SK-N-SH treated with all-trans-retinoic acid at 6 μM for 48 hours (cell line): Measurements from ENCODE around the gene NSUN2.

Experiments
- ATAC-seq: fragments of 200-7000 bp; cut with Tn5 transposase; 3 replicates; pipeline ENCODE4 v1.9.1; 2020; ENCODE audit warnings: mild to moderate bottlenecking, moderate library complexity
- ARNTL ChIP-seq: fragments of 450-650 bp; formaldehyde crosslinking; IDR thresholded peaks from 2 replicates; pipeline ENCODE4 v1.5.0; 2020; ENCODE audit warnings: low read depth, mild to moderate bottlenecking, moderate library complexity, borderline replicate concordance
- BACH2 ChIP-seq: fragments of 250-450 bp; sonication (Bioruptor Pico); IDR thresholded peaks from 2 replicates; pipeline ENCODE4 v1.9.0; 2021; ENCODE audit warnings: mild to moderate bottlenecking, borderline replicate concordance
- CREB5 ChIP-seq: fragments of 250-450 bp; sonication (Bioruptor Pico); IDR thresholded peaks from 2 replicates; pipeline ENCODE4 v1.5.1; 2020; ENCODE audit warnings: low read depth, mild to moderate bottlenecking, moderate library complexity
- CSDC2 ChIP-seq: fragments of 250-450 bp; sonication (Bioruptor Pico); IDR thresholded peaks from 2 replicates; pipeline ENCODE4 v1.5.0; 2020; ENCODE audit warnings: mild to moderate bottlenecking, moderate library complexity
- CSRNP3 ChIP-seq: fragments of 250-450 bp; sonication (Bioruptor Pico); IDR thresholded peaks from 2 replicates; pipeline ENCODE4 v1.5.1; 2021; ENCODE audit warnings: mild to moderate bottlenecking, moderate library complexity
- ESRRG ChIP-seq: fragments of 250-450 bp; sonication (Bioruptor Pico); IDR thresholded peaks from 2 replicates; pipeline ENCODE4 v1.6.1; 2021; ENCODE audit warnings: mild to moderate bottlenecking
- GLIS3 ChIP-seq: fragments of 250-450 bp; sonication (Bioruptor Pico); IDR thresholded peaks from 2 replicates; pipeline ENCODE4 v1.5.0; 2020; ENCODE audit warnings: mild to moderate bottlenecking, moderate library complexity
- ISL1 ChIP-seq: fragments of 250-450 bp; sonication (Bioruptor Pico); IDR thresholded peaks from 2 replicates; pipeline ENCODE4 v2.1.2; 2022; ENCODE audit warnings: mild to moderate bottlenecking, moderate library complexity
- PATZ1 ChIP-seq: fragments of 250-450 bp; sonication (Bioruptor Pico); IDR thresholded peaks from 2 replicates; pipeline ENCODE4 v1.8.0; 2020; ENCODE audit warnings: mild to moderate bottlenecking, moderate library complexity, borderline replicate concordance
- POU6F1 ChIP-seq: fragments of 250-450 bp; sonication (Bioruptor Pico); IDR thresholded peaks from 2 replicates; pipeline ENCODE4 v1.8.0; 2021; ENCODE audit warnings: low read depth, mild to moderate bottlenecking, moderate library complexity, borderline replicate concordance
- PPARA ChIP-seq: fragments of 250-450 bp; sonication (Bioruptor Pico); IDR thresholded peaks from 2 replicates; pipeline ENCODE4 v1.5.0; 2020; ENCODE audit warnings: mild to moderate bottlenecking, borderline replicate concordance
- RARB ChIP-seq: fragments of 250-450 bp; sonication (Bioruptor Pico); IDR thresholded peaks from 2 replicates; pipeline ENCODE4 v1.8.0; 2021; ENCODE audit warnings: mild to moderate bottlenecking, moderate library complexity
- SNAI2 ChIP-seq: fragments of 250-450 bp; sonication (Bioruptor Pico); IDR thresholded peaks from 2 replicates; pipeline ENCODE4 v1.5.0; 2020; ENCODE audit warnings: mild to moderate bottlenecking, moderate library complexity
- TCF4 ChIP-seq: fragments of 250-450 bp; sonication (Bioruptor Pico); IDR thresholded peaks from 2 replicates; pipeline ENCODE4 v1.8.0; 2021; ENCODE audit warnings: mild to moderate bottlenecking, moderate library complexity, borderline replicate concordance
- TOX ChIP-seq: fragments of 250-450 bp; sonication (Bioruptor Pico); IDR thresholded peaks from 2 replicates; pipeline ENCODE4 v1.8.0; 2021; ENCODE audit warnings: mild to moderate bottlenecking, moderate library complexity, borderline replicate concordance
- ZC3H10 ChIP-seq: fragments of 250-450 bp; sonication (Bioruptor Pico); IDR thresholded peaks from 2 replicates; pipeline ENCODE4 v1.5.1; 2021; ENCODE audit warnings: mild to moderate bottlenecking, moderate library complexity
- ZFP30 ChIP-seq: fragments of 450-650 bp; formaldehyde crosslinking; IDR thresholded peaks from 2 replicates; pipeline ENCODE4 v1.5.0; 2022; ENCODE audit warnings: mild to moderate bottlenecking, moderate library complexity
- ZNF565 ChIP-seq: fragments of 450-650 bp; formaldehyde crosslinking; conservative IDR thresholded peaks from 2 replicates; pipeline ENCODE4 v1.5.0; 2020; ENCODE audit warnings: low read depth, mild to moderate bottlenecking, moderate library complexity
- ZNF70 ChIP-seq: fragments of 450-650 bp; formaldehyde crosslinking; IDR thresholded peaks from 2 replicates; pipeline ENCODE4 v1.5.0; 2020; ENCODE audit warnings: mild to moderate bottlenecking, moderate library complexity
- ZNF8 ChIP-seq: fragments of 450-650 bp; formaldehyde crosslinking; IDR thresholded peaks from 2 replicates; pipeline ENCODE4 v1.5.0; 2020; ENCODE audit warnings: mild to moderate bottlenecking, moderate library complexity

Gene NSUN2

GRCh38 chr5:6634788-6635430 is 2.1 kb upstream of the NSUN2 start:
- no peak for ATAC-seq
- TF ChIP-seq ARNTL (CRISPR knock-in tag) (no peak), ZNF565 (CRISPR knock-in tag) (no peak), RARB (no peak), TCF4 (CRISPR knock-in tag) (no peak), TOX (CRISPR knock-in tag) (no peak), ZNF70 (no peak), SNAI2 (CRISPR knock-in tag) (no peak), BACH2 (CRISPR knock-in tag) (no peak), ESRRG (no peak), ZFP30 (CRISPR knock-in tag) (no peak), CSRNP3 (CRISPR knock-in tag) (no peak), CSDC2 (no peak), ZNF8 (no peak)

- ATAC-seq, result no peak
- no peak for TF ChIP-seq ZNF565 (CRISPR knock-in tag)
- no peak for TF ChIP-seq PATZ1 (CRISPR knock-in tag)
- TF ChIP-seq PPARA, result no peak
- no peak for TF ChIP-seq ZNF8
- TF ChIP-seq ZFP30 (CRISPR knock-in tag), result no peak
- TF ChIP-seq ISL1 (CRISPR knock-in tag), result no peak
- TF ChIP-seq POU6F1, result no peak
- TF ChIP-seq ZC3H10 (CRISPR knock-in tag), result no peak
- no peak for TF ChIP-seq ESRRG
- TF ChIP-seq TCF4 (CRISPR knock-in tag), result no peak
- no peak for TF ChIP-seq CSDC2
- no peak for TF ChIP-seq ARNTL (CRISPR knock-in tag)
- no peak for TF ChIP-seq GLIS3 (CRISPR knock-in tag)
- no peak for TF ChIP-seq TOX (CRISPR knock-in tag)
- TF ChIP-seq ZNF70, result no peak
- TF ChIP-seq SNAI2 (CRISPR knock-in tag), result no peak
- no peak for TF ChIP-seq CREB5 (CRISPR knock-in tag)
Measured at GRCh38 chr5:6634306-6634705, 1.5 kb upstream of the NSUN2 start.

- TF ChIP-seq CREB5 (CRISPR knock-in tag), result no peak
- no peak for TF ChIP-seq ESRRG
- ATAC-seq, result peak; percentile 78
Measured at GRCh38 chr5:6633469-6634245, 813 bp upstream of the NSUN2 start.
